ENCODE data around the gene DENND1B.

The DENND1B gene

DNA sequence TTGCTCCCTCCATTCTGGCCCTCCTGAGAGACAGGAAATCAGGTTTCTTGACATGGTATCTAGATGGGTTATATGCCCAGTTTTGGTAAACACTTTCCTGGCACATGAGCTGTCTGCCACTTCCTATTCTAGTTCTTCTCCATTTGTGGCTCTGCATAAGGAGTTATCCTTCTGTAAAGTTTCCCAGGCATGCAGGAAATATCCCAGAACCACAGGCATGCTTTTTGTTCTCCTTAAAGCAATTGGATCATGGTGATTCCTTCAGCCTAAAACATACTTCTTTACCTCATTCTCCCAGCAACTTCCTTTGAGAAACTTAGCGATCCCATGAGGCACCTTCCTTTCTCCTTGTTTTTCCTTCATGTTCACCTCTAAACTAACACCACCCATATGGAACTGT lies 307.4 kb downstream of the DENND1B start:
- DNase-seq (ENCODE audit: low read depth) = no peak

DNA sequence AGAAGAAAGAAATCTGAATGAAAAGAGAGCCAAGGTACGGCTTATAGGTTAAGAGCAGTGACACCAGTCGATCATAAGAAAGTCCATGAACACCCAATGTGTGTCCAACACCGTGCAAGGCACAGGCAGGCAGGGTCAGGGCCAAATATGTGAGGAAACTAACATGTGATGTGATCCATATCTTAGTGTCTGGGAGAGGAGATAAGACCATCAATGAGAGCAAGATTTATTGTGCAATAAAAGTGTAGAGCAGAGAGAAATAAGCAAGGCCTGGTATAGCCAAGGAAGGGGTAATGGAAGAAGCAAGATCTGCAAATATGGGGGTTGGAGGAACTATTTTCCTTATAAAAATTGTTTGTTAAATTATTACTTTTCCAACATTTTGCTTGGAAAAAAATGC lies 308.5 kb downstream of the DENND1B start:
- no peak for DNase-seq (ENCODE audit: low read depth)

DNA sequence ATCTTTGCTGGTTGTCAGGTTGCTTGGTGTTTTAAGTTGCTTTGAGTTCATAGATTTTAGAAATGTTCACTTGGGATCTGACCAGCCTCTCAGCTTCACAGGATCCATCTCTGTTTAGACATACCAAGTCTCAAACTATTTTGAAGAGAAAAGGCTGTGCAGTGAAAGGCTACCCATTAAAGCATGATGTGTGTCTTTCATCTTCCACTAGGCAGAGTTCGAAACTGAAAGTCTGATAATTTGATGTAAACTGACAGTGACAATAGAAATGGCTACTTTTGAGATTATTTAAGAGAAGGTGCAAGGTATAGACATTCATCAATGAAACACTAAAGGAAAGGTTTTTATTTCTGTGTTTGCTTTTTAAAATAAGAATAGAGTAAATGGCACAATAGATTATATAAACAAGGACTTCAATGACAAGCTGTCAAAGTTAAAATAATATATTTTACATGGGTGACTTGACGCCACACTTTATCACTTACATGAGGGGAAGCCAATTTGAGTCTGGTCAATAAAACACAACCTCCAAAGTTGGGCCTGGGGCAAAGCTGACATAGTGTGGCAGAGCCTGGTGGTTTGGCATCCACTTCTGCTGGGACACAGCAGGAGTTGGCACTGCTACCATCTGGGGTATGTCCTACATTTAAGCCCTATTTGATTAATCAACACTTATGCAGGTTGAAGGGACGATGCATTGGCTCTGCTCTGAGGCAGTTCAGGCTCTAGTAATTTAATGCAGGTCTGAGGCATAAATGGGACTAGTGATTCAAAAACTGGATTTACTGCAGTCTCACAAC lies 309.6 kb downstream of the DENND1B start:
- DNase-seq (ENCODE audit: low read depth) = no peak

DNA sequence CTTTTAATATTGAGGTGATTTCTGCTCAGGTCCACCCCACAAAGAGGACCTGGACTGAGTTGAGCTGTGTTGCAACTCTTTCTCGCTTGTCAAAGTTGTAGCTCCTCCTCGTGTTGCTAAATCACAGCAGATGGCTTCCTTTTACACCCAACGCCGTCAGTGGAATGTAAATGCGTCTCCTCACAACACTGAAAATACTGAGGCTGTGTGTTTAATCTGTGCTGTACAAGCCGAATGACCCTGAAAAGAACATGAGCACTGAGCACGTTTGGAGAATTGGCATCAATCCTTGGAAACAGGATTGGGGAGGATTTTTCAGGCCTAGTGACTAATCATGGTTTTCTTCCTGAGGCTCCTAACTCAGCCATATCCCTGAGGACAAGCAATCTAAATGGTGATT lies 311.2 kb downstream of the DENND1B start:
- peak; percentile 84 for DNase-seq (ENCODE audit: low read depth)

DNA sequence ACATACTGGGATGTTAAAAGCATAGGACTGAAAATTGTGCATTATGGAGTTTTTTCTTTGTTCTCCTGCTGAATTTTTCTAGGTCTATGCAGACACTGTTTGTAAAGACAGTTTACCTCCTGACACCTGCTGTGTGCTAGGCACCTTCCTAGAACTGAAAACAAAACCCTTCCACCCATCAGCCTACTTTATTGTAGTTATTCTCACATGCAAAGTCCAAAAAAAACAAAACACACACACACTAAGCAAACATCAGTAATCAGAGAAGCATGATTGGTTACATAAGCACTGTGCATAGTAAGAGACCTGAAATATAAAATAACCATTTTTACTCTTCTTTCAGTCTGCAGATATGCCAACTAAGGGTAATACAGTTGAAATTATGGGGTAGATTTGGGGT lies 312.1 kb downstream of the DENND1B start:
- no peak for DNase-seq (ENCODE audit: low read depth)

DNA sequence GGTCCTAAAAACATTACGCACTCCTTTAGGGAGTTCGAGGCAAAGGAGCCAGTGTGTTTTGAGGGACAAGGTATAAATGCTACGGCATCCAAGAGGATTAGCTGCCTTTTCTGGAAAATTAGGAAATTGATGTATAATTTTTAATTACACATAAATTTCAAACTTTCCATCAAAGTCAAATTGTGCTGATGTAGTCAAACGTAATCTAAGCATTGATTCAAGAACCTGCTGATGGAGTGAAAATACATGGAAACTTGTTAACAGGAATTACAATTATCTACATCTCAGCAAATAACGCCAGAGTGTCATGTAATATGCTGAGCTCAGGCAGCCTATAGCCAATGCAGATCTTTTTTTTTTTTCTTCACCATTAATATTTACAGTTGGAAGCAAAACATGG lies 312.7 kb downstream of the DENND1B start:
- no peak for DNase-seq (ENCODE audit: low read depth)

Data from fibroblast of gingiva (primary cell).